ENCODE data around the gene GMEB2.

Gene GMEB2

DNA sequence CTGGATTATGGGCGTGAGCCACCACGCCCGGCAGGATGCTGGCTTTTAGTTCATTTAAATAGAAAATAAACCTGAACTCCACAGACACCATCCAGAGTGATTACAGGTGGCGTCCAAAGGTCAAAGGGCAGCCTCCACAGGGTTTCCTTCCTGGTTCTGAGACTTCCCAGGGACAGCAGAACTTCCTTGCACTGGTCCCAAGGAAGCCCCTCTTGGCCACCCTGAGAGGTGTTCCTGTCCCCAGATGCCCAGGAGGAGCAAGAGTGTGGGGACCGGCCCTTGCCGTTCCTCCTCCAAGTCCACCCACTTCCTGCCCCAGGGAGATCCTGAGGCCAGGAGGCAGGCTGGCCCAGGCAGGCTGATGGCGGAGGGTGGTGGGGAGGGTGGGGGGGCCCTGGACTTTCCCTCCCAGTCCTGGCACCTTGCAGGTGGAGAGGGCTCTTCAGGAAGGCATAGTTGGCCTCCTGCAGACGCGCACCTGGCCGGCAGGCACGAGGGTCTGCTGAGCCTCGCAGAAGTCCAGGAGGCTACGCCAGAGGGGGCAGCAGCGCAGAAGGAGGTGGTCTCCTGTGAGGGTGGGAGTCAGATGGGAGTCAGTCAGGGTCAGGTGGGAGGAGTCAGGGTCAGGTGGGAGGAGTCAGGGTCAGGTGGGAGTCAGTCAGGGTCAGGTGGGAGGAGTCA, 68.0 kb downstream of the GMEB2 start:
- no peak for DNase-seq (ENCODE audit: extremely low read depth, low read depth)
- H3K4me3 ChIP-seq (replicated peaks; ENCODE audit: low read depth, low read length), result no peak overlapping the region
- no peak for TF ChIP-seq CTCF (IDR thresholded peaks at IDR 0.05; ENCODE audit: low read depth, low read length, missing control alignments)

DNA sequence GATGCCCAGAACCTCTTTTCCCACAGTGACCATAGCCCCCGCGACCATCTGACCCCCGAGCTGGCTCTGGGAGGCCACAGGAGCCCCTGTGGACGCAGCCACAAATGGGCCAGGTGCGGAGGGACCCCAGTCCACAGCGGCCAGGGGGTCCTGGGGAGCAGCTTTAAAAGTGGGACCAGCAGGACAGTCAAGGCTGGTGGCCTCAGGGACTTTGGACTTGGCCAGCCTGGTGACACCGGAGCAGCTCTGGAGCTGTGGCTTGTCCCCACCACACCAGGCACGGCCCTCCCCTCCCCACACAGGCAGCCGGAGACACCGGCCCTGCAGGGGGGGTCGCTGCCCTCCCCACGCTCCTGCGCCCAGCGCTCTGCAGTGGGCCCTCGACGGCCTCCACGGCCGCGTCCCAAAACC, 69.4 kb downstream of the GMEB2 start:
- no peak overlapping the region for H3K4me3 ChIP-seq (replicated peaks; ENCODE audit: low read depth, low read length)
- TF ChIP-seq CTCF (IDR thresholded peaks at IDR 0.05; ENCODE audit: low read depth, low read length, missing control alignments), result no peak
- DNase-seq (ENCODE audit: extremely low read depth, low read depth), result no peak

DNA sequence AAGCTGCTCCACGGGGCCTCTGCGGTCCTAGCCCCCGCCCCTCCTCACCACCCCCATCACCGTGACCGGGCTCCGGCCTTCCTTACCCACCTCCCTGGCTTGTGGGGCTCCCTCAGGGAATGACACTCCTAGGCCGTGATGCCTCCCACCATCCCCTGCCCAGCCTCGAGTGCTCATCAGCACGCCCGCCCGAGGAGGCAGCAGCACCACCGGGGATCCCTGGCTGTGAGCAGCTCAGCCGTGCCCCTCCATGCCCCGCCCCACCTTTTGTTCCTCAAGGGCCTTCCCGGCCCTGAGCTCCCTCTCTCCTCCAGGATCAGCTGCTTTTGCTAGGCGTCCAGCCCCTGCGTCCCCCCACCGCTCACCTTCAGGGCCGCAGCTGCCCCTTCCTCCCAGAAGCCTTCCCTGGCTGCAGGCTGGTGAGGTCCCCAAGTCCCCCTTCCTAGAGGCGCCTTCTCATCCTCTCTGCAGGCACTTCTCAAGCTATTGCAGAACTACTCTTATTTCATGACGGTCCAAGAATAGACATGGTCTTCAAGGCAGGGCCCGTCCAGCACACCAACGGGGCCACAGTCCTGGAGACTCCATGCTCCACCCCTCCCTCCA, 69.9 kb downstream of the GMEB2 start:
- H3K4me3 ChIP-seq (replicated peaks; ENCODE audit: low read depth, low read length), result no peak overlapping the region
- TF ChIP-seq CTCF (IDR thresholded peaks at IDR 0.05; ENCODE audit: low read depth, low read length, missing control alignments), result no peak
- no peak for DNase-seq (ENCODE audit: extremely low read depth, low read depth)

DNA sequence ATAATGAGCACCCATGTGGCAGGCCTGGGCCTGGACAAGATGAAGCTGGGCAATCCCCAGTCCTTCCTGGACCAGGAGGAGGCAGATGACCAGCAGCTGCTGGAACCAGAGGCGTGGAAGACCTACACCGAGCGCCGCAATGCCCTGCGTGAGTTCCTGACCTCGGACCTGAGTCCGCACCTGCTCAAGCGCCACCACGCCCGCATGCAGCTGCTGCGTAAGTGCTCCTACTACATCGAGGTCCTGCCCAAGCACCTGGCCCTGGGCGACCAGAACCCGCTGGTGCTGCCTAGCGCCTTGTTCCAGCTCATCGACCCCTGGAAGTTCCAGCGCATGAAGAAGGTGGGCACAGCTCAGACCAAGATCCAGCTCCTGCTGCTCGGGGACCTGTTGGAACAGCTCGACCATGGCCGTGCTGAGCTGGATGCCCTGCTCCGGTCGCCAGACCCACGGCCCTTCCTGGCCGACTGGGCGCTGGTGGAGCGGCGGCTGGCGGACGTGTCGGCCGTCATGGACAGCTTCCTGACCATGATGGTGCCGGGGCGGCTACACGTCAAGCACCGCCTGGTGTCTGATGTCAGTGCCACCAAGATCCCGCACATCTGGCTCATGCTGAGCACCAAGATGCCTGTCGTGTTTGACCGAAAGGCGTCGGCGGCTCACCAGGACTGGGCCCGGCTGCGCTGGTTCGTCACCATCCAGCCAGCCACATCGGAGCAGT, 71.1 kb downstream of the GMEB2 start:
- H3K4me3 ChIP-seq (replicated peaks; ENCODE audit: low read depth, low read length), result no peak overlapping the region
- no peak for DNase-seq (ENCODE audit: extremely low read depth, low read depth)
- no peak for TF ChIP-seq CTCF (IDR thresholded peaks at IDR 0.05; ENCODE audit: low read depth, low read length, missing control alignments)

- DNase-seq (ENCODE audit: extremely low read depth, low read depth), result no peak
- no peak overlapping the region for H3K4me3 ChIP-seq (replicated peaks; ENCODE audit: low read depth, low read length)
- TF ChIP-seq CTCF (IDR thresholded peaks at IDR 0.05; ENCODE audit: low read depth, low read length, missing control alignments), result no peak
Observed at GRCh38 chr20:63554361-63555278, 72.3 kb downstream of the GMEB2 start.

DNA sequence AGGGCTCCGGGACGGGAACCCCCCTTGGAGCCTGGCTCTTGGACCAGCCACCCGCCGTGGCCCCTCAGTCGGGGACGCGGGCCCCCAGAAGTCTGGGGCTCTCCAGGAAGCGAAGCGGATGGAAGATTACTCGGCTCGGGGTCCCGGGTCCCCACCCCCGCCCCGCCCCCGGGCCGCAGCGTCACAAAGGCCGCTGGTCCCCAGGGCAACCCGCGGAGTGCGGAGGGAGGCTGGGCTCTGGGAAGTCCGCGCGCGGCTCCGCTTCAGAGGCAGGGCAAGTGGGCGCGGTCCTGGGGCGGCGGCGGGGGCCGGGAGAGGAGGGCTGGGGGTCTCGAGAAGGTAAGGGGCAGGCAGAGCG, 73.0 kb downstream of the GMEB2 start, which contains the start of gene FNDC11:
TSS of gene FNDC11 (plus strand) at position 227 of the 358 bp plus-strand sequence. CDS start 1,505 bp downstream, outside the sequence.
- no peak for DNase-seq (ENCODE audit: extremely low read depth, low read depth)
- no peak for TF ChIP-seq CTCF (IDR thresholded peaks at IDR 0.05; ENCODE audit: low read depth, low read length, missing control alignments)
- H3K4me3 ChIP-seq (replicated peaks; ENCODE audit: low read depth, low read length), result peak within 1 kb of the TSS; percentile 44
